HG02840 (cell line): ENCODE data around the gene DNAH6.

Source experiments
- ATAC-seq: cut with Tn5 transposase; IDR thresholded peaks from one replicate; pipeline ENCODE4 v1.9.1; 2021; ENCODE audit warnings: mild to moderate bottlenecking, moderate library complexity, moderate number of reproducible peaks; ENCODE audit not compliant: unreplicated experiment, low FRiP score

DNAH6 gene

DNA sequence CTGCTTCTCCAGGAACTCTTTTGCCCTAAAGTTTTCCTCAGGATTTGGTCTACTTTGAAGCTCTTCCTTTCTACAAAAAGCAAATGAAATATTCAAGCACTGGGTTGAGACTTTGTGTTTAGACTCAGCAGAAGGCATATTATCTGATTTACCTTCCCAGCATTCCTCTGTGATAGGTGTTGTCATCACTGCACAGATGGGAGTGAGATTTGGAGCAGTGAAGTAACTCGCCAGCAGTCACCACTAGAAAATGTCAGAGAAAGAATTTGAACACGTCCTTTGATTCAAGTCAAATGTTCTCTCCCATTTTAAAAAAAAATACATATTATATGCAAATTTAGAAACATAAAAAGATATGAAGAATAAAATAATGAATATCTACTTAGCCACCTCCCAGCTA lies 112.2 kb downstream of the DNAH6 start:
- ATAC-seq = no peak

DNA sequence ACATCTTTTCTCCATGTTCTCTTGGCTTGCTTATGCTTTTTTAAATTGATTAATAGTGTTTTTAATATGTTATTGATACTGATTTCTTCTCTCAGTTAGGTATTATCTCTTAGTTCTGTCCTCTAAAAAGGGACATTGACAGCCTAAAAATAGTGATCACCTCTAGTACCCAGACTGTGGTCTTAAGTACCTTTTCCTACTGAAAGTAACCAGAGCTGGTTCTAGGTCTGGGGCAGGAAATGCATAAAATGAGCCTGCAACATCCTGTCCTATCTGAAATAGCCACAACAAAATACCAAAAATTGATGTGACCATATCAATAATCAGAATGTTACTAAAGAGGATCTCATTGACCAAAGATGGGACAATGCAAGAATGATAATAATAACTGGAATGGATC lies 113.3 kb downstream of the DNAH6 start:
- no peak for ATAC-seq

DNA sequence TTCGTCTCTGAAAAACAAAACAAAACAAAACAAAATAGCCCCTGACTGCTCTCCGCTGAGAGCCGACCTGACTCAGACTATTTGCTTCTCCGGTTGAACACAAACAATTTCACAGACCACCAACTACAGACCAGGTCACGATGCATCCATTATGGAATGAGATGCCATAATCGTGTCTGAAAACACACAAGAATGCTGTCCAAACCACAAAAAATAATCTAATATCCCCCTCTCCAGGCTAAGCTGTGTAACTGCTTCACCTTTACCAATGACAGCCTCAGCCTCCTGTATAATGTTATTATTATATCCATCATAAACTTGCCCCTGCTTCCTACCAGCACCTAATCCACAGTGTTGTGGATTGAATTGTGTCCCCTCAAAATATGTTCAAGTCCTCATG lies 114.7 kb downstream of the DNAH6 start:
- no peak for ATAC-seq

DNA sequence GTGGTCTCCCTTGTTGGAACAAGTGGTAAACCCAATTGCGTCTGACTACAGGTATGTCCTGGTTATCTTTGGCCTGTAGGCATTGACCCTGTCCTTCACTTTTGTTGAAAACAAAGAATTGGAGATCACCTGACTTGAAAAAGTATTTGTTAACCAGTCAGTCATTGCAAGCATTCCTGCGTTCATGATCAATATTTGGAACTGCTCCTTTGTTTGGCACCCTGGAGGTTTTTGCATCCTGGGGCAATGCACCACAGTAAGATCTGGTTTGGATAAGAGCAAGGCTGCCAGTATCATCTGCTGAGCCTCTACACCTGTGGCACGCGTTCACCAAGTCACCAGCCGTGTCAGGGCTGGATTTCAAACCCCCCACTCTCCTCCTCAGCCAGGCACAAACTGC lies 115.7 kb downstream of the DNAH6 start:
- ATAC-seq = no peak

DNA sequence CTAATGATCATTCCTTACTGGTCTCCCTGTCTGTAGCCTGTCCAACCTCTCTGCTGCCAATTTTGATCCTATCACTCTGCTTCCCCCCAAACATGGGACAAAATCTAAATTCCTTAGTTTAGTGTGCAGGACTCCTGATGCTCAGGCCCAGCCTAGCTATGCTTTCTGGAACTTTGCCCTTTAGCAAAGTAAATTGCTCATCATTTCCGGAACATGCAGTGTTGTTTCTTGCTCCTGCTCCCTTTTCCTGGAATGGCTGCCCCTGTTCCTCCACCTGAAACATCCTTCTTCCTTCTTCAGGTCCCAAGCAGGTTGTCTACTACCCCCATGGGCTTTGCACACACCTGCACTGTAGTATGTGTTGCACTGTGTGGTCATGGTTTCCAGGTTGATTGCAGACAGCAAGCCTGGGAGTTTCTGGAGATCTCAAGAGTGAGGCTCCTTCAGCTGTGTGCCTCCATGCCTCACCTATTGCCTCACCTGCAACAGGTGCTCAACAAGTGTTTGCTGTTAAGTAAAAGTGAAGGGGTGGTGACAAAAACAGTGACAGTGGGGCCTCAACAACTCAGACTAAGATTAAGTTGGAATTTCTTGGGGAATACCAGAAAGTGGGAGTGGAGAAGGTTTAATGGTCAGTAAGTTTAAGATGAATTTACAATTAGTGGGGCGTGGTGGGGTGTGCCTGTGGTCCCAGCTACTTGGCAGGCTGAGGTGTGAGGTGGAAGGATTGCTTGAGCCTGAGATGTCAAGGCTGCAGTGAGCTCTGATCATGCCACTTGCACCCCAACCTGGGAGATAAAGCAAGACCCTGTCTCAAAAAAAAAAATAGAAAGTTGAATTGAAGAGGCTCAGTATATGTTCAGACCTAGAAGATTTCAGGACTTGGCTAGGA lies 120.0 kb downstream of the DNAH6 start:
- no peak for ATAC-seq

DNA sequence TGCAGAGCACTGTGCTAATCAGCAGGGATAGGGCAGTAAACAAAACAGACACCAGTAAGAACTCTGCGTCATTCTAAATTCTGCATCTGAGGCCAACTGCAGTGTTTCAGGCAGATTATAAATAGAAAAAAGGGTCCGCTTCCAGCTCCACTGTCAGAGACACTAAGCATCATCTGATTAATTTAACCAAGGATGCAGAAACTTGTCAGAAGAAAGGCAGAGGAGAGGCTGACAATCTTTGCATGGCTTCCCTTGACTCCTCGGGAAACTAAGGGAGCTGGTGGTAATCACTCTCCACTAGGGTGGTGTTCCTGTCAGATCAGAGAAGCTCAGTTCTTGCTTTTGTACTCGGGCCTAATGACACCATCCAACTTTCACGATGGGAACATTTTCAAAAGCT lies 123.5 kb downstream of the DNAH6 start:
- ATAC-seq = no peak

DNA sequence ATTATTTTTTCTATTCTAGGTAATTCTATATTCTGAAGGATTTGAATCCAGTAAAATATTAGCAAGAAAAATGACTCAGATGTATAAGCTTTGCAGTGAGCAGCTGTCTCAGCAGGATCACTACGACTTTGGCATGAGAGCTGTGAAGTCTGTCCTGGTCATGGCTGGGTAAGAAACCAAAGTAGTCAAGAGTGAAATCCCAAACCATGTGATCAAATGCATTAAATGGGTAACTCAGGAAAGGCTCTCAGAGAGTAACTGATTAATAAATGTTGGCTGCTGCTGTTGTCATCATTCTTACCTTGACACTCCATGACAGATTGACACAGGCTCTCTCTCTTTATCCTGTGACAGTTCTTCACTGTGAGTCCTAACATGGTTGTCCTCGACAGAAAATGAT lies 124.1 kb downstream of the DNAH6 start:
- ATAC-seq = no peak

DNA sequence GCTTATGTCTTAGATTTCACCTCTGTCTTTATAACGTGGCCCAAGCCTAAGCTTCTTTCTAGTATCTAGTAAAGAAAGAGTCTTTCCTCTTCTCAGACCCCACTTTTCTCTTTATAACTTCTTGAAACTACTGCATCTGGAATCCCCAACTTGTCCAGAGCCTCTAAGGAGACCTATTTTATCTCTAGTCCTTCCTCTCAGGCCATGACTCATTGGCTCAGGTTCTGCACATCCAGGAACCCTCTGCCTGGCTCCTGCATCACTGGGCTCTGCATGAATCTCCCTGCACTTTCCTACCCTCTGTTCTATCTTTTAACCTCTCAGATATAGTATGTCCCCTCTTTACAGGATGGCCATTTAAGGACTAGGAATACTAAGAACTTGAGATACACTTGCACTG lies 124.7 kb downstream of the DNAH6 start:
- no peak for ATAC-seq

DNA sequence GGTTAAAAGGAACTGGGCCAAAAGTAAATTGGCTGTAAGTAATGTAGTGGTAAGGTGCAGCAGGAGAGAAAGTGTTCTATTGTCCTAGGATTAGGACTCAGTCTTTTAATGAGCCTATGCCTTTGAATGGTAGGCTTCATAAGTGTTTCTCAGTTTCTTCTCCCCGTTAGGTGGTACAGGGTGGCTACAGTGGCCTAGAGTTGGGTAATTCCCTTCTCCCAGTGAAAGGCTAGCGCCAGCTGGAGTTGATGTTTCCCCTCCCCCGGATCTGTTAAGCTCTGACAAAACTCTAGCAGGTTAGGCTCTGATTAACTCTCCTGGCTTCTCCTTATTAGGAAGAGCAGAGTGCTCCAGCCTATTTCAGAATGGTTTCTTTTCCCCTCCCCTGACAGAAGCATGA lies 127.7 kb downstream of the DNAH6 start:
- ATAC-seq = no peak

DNA sequence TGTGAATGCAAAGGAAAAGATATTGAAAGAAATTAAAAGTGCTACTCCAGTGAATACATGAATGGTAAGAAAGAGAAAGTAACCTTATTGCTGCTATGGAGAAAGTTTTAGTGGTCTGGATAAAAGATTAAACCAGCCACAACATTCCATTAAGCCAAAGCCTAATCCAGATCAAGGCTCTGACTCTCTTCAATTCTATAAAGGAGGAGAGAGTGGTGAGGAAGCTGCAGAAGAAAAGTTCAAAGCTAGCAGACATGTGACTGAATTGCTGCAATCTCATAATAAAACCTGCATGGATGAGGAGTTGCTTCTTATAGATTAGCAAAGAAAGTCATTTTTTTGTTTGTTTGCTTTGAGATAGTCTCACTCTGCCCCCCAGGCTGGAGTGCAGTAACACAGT lies 130.2 kb downstream of the DNAH6 start:
- no peak for ATAC-seq

DNA sequence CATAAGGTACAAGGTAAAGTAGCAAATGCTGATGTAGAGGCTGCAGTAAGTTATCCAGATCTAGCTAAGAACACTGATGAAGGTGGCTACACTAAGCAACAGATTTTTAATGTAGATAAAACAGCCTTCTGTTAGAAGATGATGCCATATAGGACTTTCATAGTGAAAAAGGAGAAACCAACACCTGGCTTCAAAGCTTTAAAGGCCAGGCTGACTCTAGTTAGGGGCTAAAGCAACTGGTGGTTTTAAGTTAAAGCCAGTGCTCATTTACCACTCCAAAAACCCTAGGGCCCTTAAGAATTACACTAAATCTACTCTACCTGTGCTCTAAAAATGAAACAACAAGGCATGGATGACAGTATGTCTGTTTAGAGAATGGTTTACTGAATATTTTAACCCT lies 131.0 kb downstream of the DNAH6 start:
- no peak for ATAC-seq

DNA sequence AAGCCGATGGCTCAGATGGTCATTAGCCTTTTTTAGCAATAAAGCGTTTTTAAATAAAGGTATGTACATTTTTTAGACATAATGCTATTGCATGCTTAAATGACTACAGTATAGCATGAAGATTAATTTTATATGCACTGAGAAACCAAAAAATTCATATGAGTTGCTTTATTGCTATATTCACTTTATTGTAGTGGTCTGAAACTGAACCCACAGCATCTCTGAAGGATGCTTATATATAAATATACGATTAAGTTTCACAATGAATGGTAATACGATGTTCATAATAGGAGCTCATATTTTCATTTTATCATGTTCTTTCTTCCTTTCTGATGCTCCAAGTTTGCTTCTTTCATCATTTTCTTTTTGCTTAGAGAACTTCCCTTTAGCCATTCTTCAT lies 132.8 kb downstream of the DNAH6 start:
- ATAC-seq = no peak

DNA sequence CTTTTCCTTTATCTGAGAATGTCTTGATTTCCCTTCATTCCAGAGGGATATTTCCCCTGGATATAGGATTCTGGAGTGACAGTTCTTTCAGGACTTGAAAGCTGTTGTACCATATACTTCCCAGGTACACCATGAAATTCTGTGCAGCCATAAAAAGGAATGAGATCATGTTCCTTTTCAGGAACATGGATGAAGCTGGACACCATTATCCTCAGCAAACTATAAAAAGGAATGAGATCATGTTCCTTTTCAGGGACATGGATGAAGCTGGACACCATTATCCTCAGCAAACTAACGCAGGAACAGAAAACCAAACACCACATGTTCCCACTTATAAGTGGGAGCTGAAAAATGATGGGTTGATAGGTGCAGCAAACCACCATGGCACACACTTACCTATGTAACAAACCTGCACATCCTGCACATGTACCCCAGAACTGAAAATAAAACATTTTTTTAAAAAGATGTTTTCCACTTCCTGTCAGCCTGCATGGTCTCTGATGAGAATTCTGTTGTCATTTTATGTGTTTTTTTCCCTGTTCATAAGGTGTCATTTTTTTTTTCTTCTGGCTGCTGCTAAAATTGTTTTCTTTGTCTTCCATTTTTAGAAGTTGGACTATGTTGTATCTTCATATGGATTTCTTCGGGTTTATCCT lies 133.3 kb downstream of the DNAH6 start:
- ATAC-seq = no peak

DNA sequence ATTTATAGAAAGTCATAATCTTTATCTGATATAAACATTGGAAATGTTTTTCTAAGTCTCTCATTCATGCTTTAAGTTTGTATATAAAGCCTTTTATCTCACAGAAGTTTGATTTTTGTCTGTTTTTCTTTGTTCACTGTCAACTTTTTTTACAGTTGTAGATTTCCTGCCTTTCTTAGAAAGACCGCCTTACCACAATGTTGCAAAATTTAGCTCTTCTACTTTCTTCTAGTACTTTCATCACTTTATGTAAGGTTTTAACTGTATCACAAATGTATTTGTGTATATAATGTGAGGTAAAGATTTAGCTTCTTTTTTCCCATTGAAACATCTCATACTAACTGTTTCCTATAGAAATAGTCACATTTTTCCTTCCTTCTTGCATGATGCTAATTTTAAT lies 136.1 kb downstream of the DNAH6 start:
- no peak for ATAC-seq

DNA sequence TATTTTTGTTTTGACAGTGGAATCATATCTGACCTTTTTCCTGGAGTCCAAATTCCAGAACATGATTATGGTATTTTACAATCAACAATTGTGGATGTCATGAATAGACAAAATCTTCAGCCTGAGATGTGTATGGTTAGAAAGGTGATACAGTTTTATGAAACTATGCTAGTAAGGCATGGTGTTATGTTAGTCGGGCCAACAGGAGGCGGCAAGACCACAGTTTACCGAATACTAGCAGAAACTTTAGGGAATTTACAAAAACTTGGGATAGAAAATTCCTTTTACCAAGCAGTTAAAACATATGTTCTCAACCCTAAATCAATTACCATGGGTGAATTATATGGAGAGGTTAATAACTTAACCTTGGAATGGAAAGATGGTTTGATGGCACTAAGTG lies 137.0 kb downstream of the DNAH6 start:
- no peak for ATAC-seq

DNA sequence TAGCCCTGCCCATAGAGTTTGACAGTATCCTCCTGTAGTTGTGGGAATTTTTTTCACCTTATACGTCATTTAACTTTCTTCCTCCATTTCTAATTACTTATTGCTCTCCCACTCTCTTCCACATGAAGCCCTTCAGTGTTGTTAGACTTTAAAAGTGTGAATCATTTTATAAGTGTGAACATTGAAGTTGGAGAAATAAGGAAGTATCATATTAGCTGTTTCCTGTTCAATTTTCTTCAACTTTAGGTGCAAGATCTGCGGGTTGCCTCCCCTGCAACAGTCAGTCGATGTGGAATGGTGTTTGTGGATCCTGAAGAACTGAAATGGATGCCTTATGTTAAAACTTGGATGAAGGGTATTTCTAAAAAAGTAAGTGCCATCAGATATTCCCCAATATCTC lies 138.1 kb downstream of the DNAH6 start:
- ATAC-seq = no peak

DNA sequence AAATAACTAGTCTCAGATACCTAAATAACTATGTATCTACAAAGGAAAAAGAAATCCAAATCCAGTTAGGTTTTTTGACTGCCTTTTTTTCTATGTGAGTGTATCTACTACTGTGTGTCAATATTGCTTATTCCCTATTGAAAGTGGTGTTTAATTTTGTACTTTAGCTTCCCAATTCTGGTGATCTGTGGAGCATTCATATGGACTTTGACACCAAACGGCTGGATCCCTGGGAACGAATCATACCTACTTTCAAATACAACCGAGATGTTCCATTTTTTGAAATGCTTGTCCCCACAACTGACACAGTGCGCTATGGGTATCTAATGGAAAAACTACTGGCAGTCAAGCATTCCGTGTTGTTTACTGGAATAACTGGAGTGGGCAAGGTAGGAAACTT lies 152.8 kb downstream of the DNAH6 start:
- no peak for ATAC-seq

DNA sequence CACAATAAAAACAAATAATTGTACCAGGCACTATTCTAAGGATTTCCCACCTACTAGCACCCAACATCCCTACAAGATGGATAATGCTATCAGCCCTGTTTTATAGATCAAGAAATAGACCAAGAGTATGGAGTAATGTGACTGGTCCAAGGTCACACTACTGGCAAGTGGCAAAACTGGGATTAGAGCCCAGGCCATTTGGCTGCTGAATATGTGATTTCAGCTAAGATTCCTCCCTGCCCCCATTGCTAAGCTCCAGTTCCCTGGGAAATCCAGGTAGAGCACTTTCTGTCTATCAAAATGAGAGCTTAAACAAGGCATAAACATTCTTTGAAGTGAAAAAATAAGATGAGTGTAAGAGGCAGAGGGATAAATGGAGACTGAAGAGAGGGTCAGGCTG lies 157.8 kb downstream of the DNAH6 start:
- ATAC-seq = no peak

DNA sequence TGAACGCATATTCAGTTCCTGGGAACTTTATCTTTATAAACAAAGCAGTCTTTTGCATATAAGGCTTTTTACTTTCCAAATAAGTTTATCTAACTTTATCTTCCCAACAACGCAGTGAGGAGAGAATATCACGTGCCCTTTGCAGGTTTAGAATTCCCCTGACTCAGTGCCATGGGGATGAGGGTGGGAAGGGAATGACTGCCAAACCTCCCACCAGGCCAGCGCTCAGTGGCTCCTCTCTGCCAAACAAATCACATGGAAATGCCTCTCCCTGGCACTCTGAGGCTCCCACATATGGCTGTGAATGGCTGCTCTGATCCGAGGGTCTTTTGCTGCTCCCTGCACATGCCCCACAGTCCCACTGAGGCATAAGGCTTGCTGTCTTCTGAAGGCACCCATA lies 158.3 kb downstream of the DNAH6 start:
- no peak for ATAC-seq

DNA sequence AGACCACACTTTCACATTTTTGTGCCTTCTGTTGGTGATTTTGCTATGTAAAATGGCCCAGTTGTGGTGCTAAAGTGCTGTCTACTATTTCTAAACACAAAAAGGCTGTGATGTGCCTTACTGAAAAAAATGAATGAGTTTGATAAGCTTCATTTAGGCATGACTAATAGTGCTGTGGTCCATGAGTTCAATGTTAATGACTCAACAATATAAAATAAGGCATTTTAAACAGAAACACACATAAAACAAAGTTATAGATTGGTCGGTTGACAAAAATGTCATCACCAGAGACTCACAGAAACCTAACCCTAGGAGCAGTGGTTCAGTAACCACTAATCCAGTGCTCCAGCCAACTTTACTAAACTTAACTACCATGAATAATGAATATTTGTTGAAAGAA lies 160.0 kb downstream of the DNAH6 start:
- no peak for ATAC-seq

DNA sequence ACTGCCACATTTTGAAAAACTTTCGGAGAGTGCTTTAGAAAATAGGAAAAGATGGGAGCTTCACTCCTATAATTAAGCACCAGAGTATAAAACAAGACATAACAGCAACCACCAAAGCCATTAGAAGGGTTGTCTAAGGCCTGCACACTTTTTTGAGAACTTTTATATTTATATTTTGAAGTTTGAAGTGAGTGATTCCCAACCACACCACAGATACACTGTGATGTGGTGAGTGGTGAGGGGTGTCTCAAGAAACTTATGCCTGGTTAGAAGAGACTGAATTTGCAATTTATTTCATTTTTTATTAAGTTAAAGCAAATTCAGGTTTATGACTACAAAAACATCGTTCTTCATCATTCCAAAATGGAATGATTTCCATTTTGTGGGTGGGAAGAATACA lies 161.9 kb downstream of the DNAH6 start:
- ATAC-seq = no peak

DNA sequence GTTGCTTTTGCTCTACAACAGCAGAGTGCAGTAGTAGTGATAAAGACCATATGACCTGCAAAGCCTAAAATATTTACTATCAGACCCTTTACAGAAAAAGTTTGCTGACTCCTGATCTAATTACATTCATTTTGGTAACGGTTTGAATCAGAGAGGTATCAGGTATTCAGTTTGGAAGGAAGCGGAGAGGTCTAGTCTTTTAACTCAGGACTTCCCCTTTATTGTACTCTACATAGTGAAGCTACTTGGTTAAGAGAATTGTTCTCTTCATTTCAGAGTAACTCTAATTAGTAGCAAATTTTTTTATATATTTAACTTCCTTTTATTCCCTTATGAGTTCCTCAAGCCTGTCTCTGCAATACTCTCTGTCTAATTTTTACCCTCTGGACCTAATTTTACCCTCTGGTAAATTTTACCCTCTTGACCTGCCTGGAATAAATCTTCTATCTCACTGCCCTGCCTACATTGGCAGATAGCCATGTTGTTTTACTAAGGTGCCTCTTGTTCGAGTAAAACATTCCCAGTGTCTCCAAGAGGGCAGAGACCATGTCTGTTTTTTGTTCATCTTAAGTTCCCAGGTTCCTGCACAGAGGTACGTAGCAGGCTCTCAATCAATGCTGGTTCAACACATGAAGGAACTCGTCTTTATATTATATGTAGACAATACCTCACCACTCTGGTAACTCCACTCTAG lies 170.6 kb downstream of the DNAH6 start:
- ATAC-seq = no peak
